GM23338 (cell line): ENCODE measurements around the gene ORC4. TPM values are rescaled to one million over a fixed set of nuclear protein-coding genes. Genes with fewer than 3 reads are reported as not detected.

Source experiments
- ATAC-seq: fragments of 200-7000 bp; cut with Tn5 transposase; 3 replicates; pipeline ENCODE4 v1.9.1; 2020
- DNase-seq: peaks from one replicate; pipeline ENCODE4 v3.0.0-alpha.2; 2015; ENCODE audit warnings: low spot score
- H2AFZ ChIP-seq: fragments of 200-600 bp; sonication (generic); 2 replicates; pipeline ENCODE4 v1.8.0; 2016; ENCODE audit warnings: antibody characterized with exemption, mild to moderate bottlenecking, moderate library complexity
- H3F3A ChIP-seq: fragments of 200-600 bp; sonication (generic); replicated peaks from 2 replicates; pipeline ENCODE4 v1.8.0; 2017; ENCODE audit warnings: antibody characterized with exemption, mixed run types, low read depth
- H3K27ac ChIP-seq: fragments of 200-600 bp; sonication (generic); 2 replicates; pipeline ENCODE4 v1.6.1; 2016; ENCODE audit warnings: low read depth
- H3K27me3 ChIP-seq: fragments of 200-600 bp; sonication (generic); 2 replicates; pipeline ENCODE4 v1.8.0; 2016; ENCODE audit warnings: mild to moderate bottlenecking, mixed run types, moderate library complexity; ENCODE audit not compliant: insufficient read depth
- H3K36me3 ChIP-seq: fragments of 200-600 bp; sonication (generic); 2 replicates; pipeline ENCODE4 v1.8.0; 2016; ENCODE audit warnings: mild to moderate bottlenecking; ENCODE audit not compliant: insufficient read depth
- H3K4me1 ChIP-seq: fragments of 200-600 bp; sonication (generic); 2 replicates; pipeline ENCODE4 v1.8.0; 2016; ENCODE audit warnings: mild to moderate bottlenecking, moderate library complexity; ENCODE audit not compliant: insufficient read depth
- H3K4me2 ChIP-seq: fragments of 200-600 bp; sonication (generic); 2 replicates; pipeline ENCODE4 v1.7.1; 2017; ENCODE audit warnings: mixed run types
- H3K4me3 ChIP-seq: fragments of 200-600 bp; sonication (generic); 2 replicates; pipeline ENCODE4 v1.6.1; 2016; ENCODE audit warnings: mixed run types
- H3K79me2 ChIP-seq: fragments of 200-600 bp; sonication (generic); replicated peaks from 2 replicates; pipeline ENCODE4 v1.8.0; 2017; ENCODE audit warnings: mild to moderate bottlenecking; ENCODE audit not compliant: insufficient read depth
- H3K9me2 ChIP-seq: fragments of 200-600 bp; sonication (generic); 2 replicates; pipeline ENCODE4 v1.8.0; 2017; ENCODE audit not compliant: insufficient read depth
- H4K20me1 ChIP-seq: fragments of 200-600 bp; sonication (generic); replicated peaks from 2 replicates; pipeline ENCODE4 v1.8.0; 2017; ENCODE audit warnings: mild to moderate bottlenecking; ENCODE audit not compliant: insufficient read depth
- H3K27ac Mint-ChIP-seq: 2 replicates; pipeline ENCODE4 v1.8.0; 2020; ENCODE audit warnings: inconsistent platforms, mild to moderate bottlenecking, moderate library complexity, mixed read lengths
- H3K27me3 Mint-ChIP-seq: 3 replicates; pipeline ENCODE4 v1.8.0; 2022; ENCODE audit warnings: low read depth, mild to moderate bottlenecking, moderate library complexity, mixed read lengths, inconsistent platforms; ENCODE audit not compliant: insufficient read depth, poor library complexity
- H3K36me3 Mint-ChIP-seq: 3 replicates; pipeline ENCODE4 v1.8.0; 2021; ENCODE audit warnings: low read depth, mild to moderate bottlenecking, inconsistent platforms, moderate library complexity, mixed read lengths
- H3K4me1 Mint-ChIP-seq: 3 replicates; pipeline ENCODE4 v1.8.0; 2020; ENCODE audit warnings: mild to moderate bottlenecking, inconsistent platforms, mixed read lengths
- H3K4me3 Mint-ChIP-seq: 3 replicates; pipeline ENCODE4 v1.8.0; 2021; ENCODE audit warnings: moderate library complexity, mild to moderate bottlenecking, inconsistent platforms, mixed read lengths
- H3K9me3 Mint-ChIP-seq: 3 replicates; pipeline ENCODE4 v1.8.0; 2020; ENCODE audit warnings: moderate library complexity, mild to moderate bottlenecking, inconsistent platforms, mixed read lengths
- CREB1 ChIP-seq: fragments of 250-450 bp; sonication (Bioruptor Pico); IDR thresholded peaks from 2 replicates; pipeline ENCODE4 v1.5.0; 2020; ENCODE audit warnings: low read depth, mild to moderate bottlenecking, moderate library complexity
- EZH2 ChIP-seq: fragments of 200-600 bp; sonication (generic); IDR thresholded peaks from one replicate; pipeline ENCODE4 v1.8.0; 2017; ENCODE audit warnings: antibody characterized with exemption, mild to moderate bottlenecking, low read depth; ENCODE audit not compliant: unreplicated experiment
- EZH2phosphoT487 ChIP-seq: fragments of 200-600 bp; sonication (generic); IDR thresholded peaks from one replicate; pipeline ENCODE4 v1.8.1; 2018; ENCODE audit warnings: antibody characterized with exemption; ENCODE audit not compliant: unreplicated experiment
- JUNB ChIP-seq: IDR thresholded peaks from one replicate; pipeline ENCODE4 v1.6.1; 2016; ENCODE audit warnings: antibody characterized with exemption; ENCODE audit not compliant: unreplicated experiment
- NANOG ChIP-seq: IDR thresholded peaks from 2 replicates; pipeline ENCODE4 v1.6.1; 2016; ENCODE audit warnings: antibody characterized with exemption, borderline replicate concordance
- POLR2AphosphoS5 ChIP-seq: IDR thresholded peaks from 2 replicates; pipeline ENCODE4 v1.6.1; 2016; ENCODE audit warnings: antibody characterized with exemption, low read depth
- STAT1 ChIP-seq: IDR thresholded peaks from one replicate; pipeline ENCODE4 v1.6.1; 2016; ENCODE audit warnings: antibody characterized with exemption; ENCODE audit not compliant: unreplicated experiment
- ZNF114 ChIP-seq: fragments of 250-450 bp; sonication (Bioruptor Pico); IDR thresholded peaks from 2 replicates; pipeline ENCODE4 v1.5.0; 2020; ENCODE audit warnings: mild to moderate bottlenecking, moderate library complexity
- ZNF331 ChIP-seq: fragments of 250-450 bp; sonication (Bioruptor Pico); IDR thresholded peaks from 2 replicates; pipeline ENCODE4 v1.5.0; 2020; ENCODE audit warnings: low read depth, mild to moderate bottlenecking, moderate library complexity
- polyA plus RNA-seq: library from polyadenylated mRNA; unstranded; fragments of >200 nt; fragmentation: Nextera tagmentation; extraction: Ambion mirVana; gene quantifications from 2 replicates; pipeline ENCODE4 v1.2.1, GENCODE V29; 2016
- total RNA-seq: library from RNA; depleted of rRNA; stranded (reverse); fragments of >200 nt; shearing (Covaris generic); gene quantifications from 2 replicates; pipeline ENCODE4 v1.2.3, GENCODE V29; 2014
- TF ChIP-seq, protein P1 (sequence below): IDR thresholded peaks from 2 replicates; pipeline ENCODE4 v1.6.1; 2016; ENCODE audit warnings: antibody characterized with exemption
- TF ChIP-seq, protein P2 (sequence below), 2 experiments: fragments of 200-600 bp in 1 of 2; sonication (generic) in 1 of 2; conservative IDR thresholded peaks; 2 replicates each; pipeline versions ENCODE4 v1.5.1 to v1.6.1; 2016 to 2017; ENCODE audit warnings: antibody characterized with exemption in 2 of 2, low read depth in 2 of 2, mild to moderate bottlenecking in 2 of 2, moderate library complexity in 1 of 2
- TF ChIP-seq, protein P3 (sequence below): fragments of 250-450 bp; sonication (Bioruptor Pico); IDR thresholded peaks from 2 replicates; pipeline ENCODE4 v1.5.0; 2020; ENCODE audit warnings: mild to moderate bottlenecking, moderate library complexity

The ORC4 gene
- total and polyA plus RNA-seq, 2 experiments from 2014 or later, result 47.5 to 177 TPM

DNA sequence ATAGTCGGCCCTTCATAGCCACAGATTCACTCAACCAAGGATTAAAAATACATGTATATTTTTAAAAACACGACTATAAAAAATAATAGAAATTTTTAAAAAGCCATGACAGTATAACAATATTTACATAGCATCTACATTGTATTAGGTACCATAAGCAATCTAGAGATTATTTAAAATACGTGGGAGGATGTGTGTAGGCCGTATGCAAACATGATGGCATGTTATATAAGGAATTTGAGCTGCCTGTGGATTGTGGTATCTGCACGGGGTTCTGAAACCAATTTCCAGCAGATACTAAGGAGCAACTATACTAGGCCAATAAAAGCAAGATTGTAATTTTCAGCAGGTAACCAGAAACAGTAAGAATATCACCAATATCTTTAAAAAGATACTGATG lies 5.9 kb downstream of the ORC4 start (continued):
- TF ChIP-seq, protein P1, sequence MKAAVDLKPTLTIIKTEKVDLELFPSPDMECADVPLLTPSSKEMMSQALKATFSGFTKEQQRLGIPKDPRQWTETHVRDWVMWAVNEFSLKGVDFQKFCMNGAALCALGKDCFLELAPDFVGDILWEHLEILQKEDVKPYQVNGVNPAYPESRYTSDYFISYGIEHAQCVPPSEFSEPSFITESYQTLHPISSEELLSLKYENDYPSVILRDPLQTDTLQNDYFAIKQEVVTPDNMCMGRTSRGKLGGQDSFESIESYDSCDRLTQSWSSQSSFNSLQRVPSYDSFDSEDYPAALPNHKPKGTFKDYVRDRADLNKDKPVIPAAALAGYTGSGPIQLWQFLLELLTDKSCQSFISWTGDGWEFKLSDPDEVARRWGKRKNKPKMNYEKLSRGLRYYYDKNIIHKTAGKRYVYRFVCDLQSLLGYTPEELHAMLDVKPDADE, result no peak
- TF ChIP-seq, protein P2, sequence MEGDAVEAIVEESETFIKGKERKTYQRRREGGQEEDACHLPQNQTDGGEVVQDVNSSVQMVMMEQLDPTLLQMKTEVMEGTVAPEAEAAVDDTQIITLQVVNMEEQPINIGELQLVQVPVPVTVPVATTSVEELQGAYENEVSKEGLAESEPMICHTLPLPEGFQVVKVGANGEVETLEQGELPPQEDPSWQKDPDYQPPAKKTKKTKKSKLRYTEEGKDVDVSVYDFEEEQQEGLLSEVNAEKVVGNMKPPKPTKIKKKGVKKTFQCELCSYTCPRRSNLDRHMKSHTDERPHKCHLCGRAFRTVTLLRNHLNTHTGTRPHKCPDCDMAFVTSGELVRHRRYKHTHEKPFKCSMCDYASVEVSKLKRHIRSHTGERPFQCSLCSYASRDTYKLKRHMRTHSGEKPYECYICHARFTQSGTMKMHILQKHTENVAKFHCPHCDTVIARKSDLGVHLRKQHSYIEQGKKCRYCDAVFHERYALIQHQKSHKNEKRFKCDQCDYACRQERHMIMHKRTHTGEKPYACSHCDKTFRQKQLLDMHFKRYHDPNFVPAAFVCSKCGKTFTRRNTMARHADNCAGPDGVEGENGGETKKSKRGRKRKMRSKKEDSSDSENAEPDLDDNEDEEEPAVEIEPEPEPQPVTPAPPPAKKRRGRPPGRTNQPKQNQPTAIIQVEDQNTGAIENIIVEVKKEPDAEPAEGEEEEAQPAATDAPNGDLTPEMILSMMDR (conservative IDR thresholded peaks at IDR 0.05; ENCODE audit: low read depth in 2 of 2), result no peak
- TF ChIP-seq EZH2phosphoT487, result no peak
- no peak for TF ChIP-seq CREB1
- no peak for TF ChIP-seq ZNF114 (CRISPR knock-in tag)
- no peak for TF ChIP-seq POLR2AphosphoS5

DNA sequence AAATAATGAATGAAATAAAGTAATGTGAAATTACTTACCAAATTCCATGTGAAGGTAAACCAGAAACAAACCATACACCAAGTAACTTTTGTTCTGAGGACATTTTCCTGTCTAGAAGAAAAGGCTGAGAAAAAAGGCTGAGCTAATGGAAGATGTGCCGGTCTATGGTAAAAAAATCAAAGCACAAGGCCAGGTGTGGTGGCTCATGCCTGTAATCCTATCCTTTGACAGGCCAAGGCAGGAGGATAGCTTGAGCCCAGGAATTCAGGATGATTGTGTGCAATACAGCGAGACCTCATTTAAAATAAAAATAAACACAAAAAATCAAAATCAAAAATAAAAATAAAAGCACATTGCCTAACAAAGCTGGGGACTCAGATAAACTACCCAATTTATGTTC lies 6.7 kb downstream of the ORC4 start:
- Mint-ChIP-seq H3K4me3 (no peak overlapping the region), H3K36me3 (peaks cover 12% of the 10 kb centered on the region), H3K27me3 (no peaks in the 10 kb centered on the region), H3K9me3 (no peaks in the 10 kb centered on the region), H3K4me1 (peaks cover 28% of the 10 kb centered on the region), H3K27ac (0 out of 2 replicates have a peak overlapping the region, but pooled peaks have one; percentile 55)
- H3K4me3 ChIP-seq, result no peak overlapping the region
- DNase-seq, result peak; percentile 10
- no peaks in the 10 kb centered on the region for H3K9me2 ChIP-seq
- H3K27ac ChIP-seq, result no peak overlapping the region
- no peaks in the 10 kb centered on the region for H3K27me3 ChIP-seq
- H3K4me1 ChIP-seq, result peaks cover 15% of the 10 kb centered on the region
- no peak overlapping the region for H2AFZ ChIP-seq
- peaks cover 31% of the 10 kb centered on the region for H4K20me1 ChIP-seq
- H3K79me2 ChIP-seq, result peaks cover 100% of the 10 kb centered on the region
- no peak for ATAC-seq
- H3K4me2 ChIP-seq, result no peak overlapping the region
- H3K36me3 ChIP-seq, result no peaks in the 10 kb centered on the region
- H3F3A ChIP-seq, result no peaks in the 10 kb centered on the region
- TF ChIP-seq NANOG (no peak), STAT1 (no peak), JUNB (no peak), ZNF114 (CRISPR knock-in tag) (no peak), ZNF331 (CRISPR knock-in tag) (no peak), EZH2 (no peak), POLR2AphosphoS5 (no peak), CREB1 (no peak)
- TF ChIP-seq, protein P1, result no peak
- TF ChIP-seq, protein P3, sequence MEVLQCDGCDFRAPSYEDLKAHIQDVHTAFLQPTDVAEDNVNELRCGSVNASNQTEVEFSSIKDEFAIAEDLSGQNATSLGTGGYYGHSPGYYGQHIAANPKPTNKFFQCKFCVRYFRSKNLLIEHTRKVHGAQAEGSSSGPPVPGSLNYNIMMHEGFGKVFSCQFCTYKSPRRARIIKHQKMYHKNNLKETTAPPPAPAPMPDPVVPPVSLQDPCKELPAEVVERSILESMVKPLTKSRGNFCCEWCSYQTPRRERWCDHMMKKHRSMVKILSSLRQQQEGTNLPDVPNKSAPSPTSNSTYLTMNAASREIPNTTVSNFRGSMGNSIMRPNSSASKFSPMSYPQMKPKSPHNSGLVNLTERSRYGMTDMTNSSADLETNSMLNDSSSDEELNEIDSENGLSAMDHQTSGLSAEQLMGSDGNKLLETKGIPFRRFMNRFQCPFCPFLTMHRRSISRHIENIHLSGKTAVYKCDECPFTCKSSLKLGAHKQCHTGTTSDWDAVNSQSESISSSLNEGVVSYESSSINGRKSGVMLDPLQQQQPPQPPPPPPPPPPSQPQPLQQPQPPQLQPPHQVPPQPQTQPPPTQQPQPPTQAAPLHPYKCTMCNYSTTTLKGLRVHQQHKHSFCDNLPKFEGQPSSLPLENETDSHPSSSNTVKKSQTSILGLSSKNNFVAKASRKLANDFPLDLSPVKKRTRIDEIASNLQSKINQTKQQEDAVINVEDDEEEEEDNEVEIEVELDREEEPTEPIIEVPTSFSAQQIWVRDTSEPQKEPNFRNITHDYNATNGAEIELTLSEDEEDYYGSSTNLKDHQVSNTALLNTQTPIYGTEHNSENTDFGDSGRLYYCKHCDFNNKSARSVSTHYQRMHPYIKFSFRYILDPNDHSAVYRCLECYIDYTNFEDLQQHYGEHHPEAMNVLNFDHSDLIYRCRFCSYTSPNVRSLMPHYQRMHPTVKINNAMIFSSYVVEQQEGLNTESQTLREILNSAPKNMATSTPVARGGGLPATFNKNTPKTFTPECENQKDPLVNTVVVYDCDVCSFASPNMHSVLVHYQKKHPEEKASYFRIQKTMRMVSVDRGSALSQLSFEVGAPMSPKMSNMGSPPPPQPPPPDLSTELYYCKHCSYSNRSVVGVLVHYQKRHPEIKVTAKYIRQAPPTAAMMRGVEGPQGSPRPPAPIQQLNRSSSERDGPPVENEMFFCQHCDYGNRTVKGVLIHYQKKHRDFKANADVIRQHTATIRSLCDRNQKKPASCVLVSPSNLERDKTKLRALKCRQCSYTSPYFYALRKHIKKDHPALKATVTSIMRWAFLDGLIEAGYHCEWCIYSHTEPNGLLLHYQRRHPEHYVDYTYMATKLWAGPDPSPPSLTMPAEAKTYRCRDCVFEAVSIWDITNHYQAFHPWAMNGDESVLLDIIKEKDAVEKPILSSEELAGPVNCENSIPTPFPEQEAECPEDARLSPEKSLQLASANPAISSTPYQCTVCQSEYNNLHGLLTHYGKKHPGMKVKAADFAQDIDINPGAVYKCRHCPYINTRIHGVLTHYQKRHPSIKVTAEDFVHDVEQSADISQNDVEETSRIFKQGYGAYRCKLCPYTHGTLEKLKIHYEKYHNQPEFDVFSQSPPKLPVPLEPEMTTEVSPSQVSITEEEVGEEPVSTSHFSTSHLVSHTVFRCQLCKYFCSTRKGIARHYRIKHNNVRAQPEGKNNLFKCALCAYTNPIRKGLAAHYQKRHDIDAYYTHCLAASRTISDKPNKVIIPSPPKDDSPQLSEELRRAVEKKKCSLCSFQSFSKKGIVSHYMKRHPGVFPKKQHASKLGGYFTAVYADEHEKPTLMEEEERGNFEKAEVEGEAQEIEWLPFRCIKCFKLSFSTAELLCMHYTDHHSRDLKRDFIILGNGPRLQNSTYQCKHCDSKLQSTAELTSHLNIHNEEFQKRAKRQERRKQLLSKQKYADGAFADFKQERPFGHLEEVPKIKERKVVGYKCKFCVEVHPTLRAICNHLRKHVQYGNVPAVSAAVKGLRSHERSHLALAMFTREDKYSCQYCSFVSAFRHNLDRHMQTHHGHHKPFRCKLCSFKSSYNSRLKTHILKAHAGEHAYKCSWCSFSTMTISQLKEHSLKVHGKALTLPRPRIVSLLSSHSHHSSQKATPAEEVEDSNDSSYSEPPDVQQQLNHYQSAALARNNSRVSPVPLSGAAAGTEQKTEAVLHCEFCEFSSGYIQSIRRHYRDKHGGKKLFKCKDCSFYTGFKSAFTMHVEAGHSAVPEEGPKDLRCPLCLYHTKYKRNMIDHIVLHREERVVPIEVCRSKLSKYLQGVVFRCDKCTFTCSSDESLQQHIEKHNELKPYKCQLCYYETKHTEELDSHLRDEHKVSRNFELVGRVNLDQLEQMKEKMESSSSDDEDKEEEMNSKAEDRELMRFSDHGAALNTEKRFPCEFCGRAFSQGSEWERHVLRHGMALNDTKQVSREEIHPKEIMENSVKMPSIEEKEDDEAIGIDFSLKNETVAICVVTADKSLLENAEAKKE (CRISPR knock-in tag), result no peak
- TF ChIP-seq, protein P2 (conservative IDR thresholded peaks at IDR 0.05; ENCODE audit: low read depth in 2 of 2), result no peak
